ENCODE data around the gene RAB10.
A peak's percentile ranks its signal among the peaks of the same experiment; 100 is the strongest.
"Not testable (repeated sequence)": the region's sequence is repeated elsewhere in the genome, so short reads cannot be mapped to it uniquely, and the experiment has no call there.

Gene RAB10

GRCh38 chr2:26033818-26034636 lies at the start of gene RAB10:
Gene RAB10 (plus strand): TSS chr2:26034084. CDS start chr2:26034609, 525 bp downstream.
- DNase-seq (ENCODE audit: low read depth) = peak; percentile 98

GRCh38 chr2:25988134-25988533 lies 45.8 kb upstream of the RAB10 start:
- DNase-seq (ENCODE audit: low read depth) = no peak

GRCh38 chr2:25989154-25989553 lies 44.7 kb upstream of the RAB10 start:
- DNase-seq (ENCODE audit: low read depth) = no peak

- no peak for DNase-seq (ENCODE audit: low read depth)
Observed at GRCh38 chr2:25991965-25992364, 41.9 kb upstream of the RAB10 start.

- DNase-seq (ENCODE audit: low read depth) = no peak
Observed at GRCh38 chr2:25992556-25992955, 41.3 kb upstream of the RAB10 start.

- DNase-seq (ENCODE audit: low read depth) = no peak
Observed at GRCh38 chr2:25993049-25993448, 40.8 kb upstream of the RAB10 start.

- no peak for DNase-seq (ENCODE audit: low read depth)
Observed at GRCh38 chr2:25994509-25994908, 39.4 kb upstream of the RAB10 start.

GRCh38 chr2:25996844-25997243 lies 37.0 kb upstream of the RAB10 start:
- no peak for DNase-seq (ENCODE audit: low read depth)

- DNase-seq (ENCODE audit: low read depth) = not testable (repeated sequence)
Observed at GRCh38 chr2:25998816-25999383, 35.0 kb upstream of the RAB10 start.

GRCh38 chr2:25999406-25999805 lies 34.5 kb upstream of the RAB10 start:
- DNase-seq (ENCODE audit: low read depth) = not testable (repeated sequence)

- DNase-seq (ENCODE audit: low read depth) = no peak
Observed at GRCh38 chr2:26000561-26001082, 33.3 kb upstream of the RAB10 start.

GRCh38 chr2:26001743-26002351 lies 32.0 kb upstream of the RAB10 start:
- no peak for DNase-seq (ENCODE audit: low read depth)

- DNase-seq (ENCODE audit: low read depth) = no peak
Observed at GRCh38 chr2:26002632-26003310, 31.1 kb upstream of the RAB10 start.

GRCh38 chr2:26008095-26008494 lies 25.8 kb upstream of the RAB10 start:
- DNase-seq (ENCODE audit: low read depth) = no peak

- no peak for DNase-seq (ENCODE audit: low read depth)
Observed at GRCh38 chr2:26008851-26009566, 24.9 kb upstream of the RAB10 start.

GRCh38 chr2:26009567-26009963 lies 24.3 kb upstream of the RAB10 start:
- DNase-seq (ENCODE audit: low read depth) = no peak

- no peak for DNase-seq (ENCODE audit: low read depth)
Observed at GRCh38 chr2:26010943-26011342, 22.9 kb upstream of the RAB10 start.

GRCh38 chr2:26011609-26011989 lies 22.3 kb upstream of the RAB10 start:
- DNase-seq (ENCODE audit: low read depth) = no peak

- DNase-seq (ENCODE audit: low read depth) = no peak
Observed at GRCh38 chr2:26011990-26012856, 21.7 kb upstream of the RAB10 start.

- no peak for DNase-seq (ENCODE audit: low read depth)
Observed at GRCh38 chr2:26013668-26014067, 20.2 kb upstream of the RAB10 start.
